ENCODE data around the gene PELI1.
"Not testable (repeated sequence)": the region's sequence is repeated elsewhere in the genome, so short reads cannot be mapped to it uniquely, and the experiment has no call there.

PELI1 gene

DNA sequence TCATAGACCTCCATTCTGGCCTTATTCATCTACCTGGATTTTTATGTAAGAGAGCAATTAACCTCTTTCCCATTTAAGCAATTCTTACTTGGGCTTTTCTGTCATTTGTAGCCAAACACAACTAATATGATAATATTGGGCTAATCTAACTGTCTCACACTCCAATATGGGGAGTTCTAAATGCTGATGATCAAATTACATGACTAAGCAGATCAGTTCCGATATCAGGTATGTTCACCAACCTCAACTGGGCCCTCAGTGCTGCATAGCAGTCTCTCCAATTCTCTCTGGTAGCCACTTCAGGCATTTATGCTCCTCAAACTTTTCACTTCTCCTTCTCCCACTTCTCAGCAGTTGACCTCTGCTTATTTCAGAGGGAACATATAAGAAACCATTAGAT is 64.0 kb downstream of the PELI1 start:
- DNase-seq: no peak

DNA sequence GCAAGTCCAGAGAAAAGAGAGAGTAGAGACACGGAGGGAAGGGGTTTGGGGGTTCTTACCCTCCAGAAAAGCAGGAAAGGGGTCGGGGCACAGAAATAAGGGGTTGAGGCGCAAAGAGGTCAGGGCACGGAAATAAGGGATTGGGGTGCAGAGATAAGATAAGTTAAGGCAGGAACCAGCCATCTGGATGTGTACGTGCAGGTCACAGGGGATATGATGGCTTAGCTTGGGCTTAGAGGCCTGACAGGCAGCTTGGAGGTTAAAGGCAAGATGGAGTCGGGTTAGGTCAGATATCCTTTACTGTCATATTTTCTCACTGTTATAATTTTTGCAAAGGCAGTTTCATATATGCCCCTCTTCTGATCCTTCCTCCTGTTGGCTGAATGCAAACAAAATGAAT is 64.5 kb downstream of the PELI1 start:
- DNase-seq: not testable (repeated sequence)

DNA sequence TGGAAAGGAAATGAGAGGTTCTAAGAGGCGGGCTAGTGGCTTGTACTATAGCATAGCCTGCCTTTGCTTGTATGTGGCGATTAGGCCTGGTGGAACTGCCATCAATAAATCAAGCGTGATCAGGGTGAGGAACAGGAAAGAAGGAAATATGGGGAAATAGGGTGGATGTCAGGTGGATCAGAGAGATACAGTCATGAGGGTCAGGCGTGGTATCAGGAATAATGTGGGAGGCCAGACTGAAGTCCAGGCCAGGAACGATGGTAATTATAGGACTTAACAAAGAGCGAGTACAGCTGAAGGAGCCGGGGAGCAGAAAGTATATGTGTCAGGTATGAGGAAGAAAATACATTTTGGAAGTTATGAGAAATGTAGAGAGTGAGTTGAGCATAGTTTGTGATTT is 67.4 kb downstream of the PELI1 start:
- not testable (repeated sequence) for DNase-seq

DNA sequence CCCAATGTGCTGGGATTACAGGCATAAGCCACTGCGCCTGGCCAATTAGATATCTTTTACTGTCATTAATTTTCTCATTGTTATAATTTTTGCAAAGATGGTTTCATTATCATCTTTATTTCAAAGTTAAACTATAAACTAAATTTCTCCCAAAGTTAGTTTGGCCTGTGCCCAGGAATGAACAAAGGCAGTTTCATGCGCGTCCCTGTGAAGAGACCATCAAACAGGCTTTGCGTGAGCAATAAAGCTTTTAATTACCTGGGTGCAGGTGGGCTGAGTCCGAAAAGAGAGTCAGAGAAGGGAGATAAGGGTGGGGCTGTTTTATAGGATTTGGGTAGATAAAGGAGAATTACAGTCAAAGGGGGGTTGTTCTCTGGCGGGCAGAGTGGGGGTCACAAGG is 69.6 kb downstream of the PELI1 start:
- not testable (repeated sequence) for DNase-seq

DNA sequence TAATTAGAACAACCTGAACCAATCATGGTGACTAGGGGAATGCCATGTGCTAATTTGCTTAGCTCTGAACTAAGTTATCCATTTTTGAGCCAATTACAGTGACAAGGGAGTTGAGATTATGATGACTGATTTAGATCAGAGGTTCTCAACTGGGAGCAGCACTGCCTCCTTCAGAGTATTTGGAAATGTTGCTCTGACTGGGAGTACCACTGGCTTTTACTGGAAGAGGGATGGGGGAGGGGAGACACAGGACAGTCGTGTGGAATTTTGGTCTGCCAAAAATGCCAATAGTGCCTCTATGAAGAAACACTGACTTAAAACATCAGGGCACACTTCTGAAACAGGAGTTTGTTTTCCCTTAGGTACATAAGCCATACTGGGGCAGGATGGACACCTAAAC is 76.9 kb downstream of the PELI1 start:
- no peak for DNase-seq

DNA sequence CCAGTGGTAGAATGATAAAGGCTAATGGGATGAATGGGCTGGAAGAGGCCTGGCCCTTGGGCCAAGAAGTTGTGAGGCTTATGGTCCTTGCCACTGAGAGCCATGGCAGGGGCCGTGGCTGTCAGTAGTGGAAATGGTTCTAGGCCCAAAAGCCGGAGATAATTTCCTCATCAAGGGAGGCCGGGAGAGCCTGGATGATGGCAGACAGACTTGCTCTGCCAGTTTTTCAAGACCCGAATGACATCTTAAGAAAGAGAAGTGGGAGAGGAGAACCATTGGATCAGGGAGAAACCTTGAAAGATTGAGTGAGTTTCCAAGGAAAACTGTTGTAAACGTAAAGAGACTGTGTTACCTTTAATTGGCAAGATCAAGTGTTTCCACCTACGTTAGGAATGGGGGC is 78.7 kb downstream of the PELI1 start:
- no peak for DNase-seq

DNA sequence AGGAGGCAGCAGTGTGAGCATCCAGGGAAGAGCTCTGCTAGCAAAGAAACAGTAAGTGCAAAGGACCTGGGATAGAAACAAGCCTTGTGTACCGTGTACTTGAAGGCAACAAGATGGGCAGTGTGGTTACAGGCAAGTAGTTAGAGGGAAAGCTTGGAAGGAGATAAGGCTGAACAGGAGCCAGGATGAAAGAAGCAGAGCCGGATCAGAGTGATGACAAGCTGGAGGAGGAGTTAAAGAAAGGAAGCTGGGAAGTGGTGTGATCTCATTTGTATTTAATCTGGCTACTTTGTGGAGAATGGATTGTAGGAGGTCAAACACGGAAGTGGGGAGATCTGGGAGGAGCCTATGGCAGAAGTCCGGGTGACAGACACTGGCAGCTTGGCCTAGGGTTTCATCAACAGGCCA is 80.3 kb downstream of the PELI1 start:
- no peak for DNase-seq

DNA sequence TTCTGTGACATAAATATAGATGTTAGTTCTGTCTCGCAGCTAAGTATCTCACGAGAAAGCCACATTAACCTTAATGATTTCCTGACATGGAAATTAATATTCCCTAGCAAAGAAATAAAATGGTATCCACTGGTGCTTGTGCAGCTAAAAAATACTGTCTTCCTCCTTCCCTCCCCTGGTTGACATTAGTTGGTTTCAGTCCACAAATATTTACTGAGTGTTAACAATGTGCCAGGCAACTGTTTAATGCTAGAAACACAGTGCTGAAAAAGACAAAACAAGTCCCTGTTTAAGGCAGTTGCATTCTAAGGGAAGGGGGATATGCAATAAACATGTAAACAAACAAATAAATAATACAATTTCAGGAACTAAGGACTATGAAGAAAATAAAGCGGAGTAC is 80.8 kb downstream of the PELI1 start:
- no peak for DNase-seq

DNA sequence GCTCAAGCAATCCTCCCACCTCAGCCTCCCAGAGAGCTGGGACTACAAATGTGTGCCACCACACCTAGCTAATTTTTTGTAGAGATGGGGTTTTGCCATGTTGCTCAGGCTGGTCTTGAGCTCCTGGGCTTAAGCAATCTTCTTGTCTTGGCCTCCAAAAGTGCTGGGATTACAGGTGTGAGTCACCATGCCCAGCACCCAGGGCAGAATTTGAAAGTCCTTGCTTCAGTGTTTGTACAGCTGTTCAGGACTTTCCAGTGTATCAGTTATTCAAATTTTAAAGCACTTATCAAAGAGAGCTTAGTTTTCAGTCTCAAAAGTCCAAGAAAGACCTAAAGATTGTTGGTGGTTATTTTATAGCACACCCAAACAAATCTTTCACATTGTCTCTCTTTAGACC is 81.4 kb downstream of the PELI1 start:
- no peak for DNase-seq

DNA sequence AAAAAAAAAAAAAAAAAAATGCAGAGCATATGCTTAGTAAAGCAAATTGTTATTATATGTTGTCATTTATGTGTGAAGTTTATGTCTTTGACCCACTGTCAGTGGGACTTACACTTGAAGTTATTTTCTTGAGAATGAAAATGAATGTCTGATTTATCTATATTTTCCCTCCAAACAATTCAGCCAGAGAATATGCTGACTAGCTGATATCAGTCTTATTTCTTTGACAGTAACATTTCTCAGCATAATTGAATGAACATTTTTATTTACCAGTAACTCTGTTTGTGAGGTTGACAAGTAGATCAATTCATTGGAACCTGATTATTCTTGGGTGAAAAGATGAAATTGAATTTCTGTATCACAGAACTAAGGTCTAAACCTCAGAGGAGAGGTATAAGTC is 85.0 kb downstream of the PELI1 start:
- DNase-seq: no peak

DNA sequence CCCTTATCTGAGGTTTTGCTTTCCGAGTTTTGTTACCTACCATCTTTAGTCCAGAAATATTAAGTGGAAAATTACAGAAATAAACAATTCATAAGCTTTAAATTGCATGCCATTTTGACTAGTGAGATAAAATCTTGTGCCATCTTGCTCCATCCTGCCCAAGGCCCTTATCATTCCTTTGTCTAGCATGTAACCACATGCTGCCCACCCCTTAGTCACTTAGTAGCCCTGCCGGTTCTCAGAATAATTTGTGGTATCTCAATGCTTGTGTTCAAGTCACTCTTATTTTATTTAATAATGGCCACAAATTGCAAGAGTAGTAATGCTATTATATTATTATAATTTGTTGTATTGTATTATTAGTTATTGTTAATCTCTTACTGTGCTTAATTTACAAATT is 88.2 kb downstream of the PELI1 start:
- no peak for DNase-seq

DNA sequence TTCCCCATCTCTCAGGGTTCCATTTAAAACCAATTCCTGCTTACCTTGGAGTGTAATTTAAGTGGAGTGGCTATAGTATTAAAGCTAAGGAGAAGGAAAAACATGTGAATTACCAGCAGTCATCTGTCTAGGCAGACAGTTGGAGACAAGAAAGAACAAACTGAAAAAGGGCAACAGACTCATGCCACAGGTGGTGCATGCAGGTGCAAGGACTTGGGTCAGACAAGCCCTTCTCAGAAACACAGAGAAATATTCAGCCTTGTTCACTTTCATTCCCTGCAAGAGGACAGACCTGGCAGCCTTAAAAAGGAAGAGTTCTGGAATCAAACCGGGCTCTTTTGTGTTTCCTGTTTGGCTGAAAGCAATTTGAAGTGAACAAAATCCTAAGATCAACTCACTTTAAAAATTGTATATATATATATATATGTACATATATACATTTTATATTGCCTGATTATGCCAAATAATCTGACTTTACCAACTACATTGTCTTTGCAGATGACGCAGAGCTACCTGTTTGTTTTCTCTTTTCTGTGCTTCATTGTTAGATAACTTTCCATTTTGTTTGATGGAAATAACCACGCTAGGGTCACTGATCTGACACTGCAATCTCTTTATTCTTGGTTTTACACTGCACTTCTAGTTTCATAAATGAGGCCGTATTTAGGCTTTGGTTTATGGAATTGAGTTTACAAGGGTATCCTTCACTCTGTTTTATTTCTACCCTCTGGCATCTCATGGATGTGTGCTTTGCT is 89.9 kb downstream of the PELI1 start:
- peak in 1 of 2 experiments; percentile 90 for DNase-seq

DNA sequence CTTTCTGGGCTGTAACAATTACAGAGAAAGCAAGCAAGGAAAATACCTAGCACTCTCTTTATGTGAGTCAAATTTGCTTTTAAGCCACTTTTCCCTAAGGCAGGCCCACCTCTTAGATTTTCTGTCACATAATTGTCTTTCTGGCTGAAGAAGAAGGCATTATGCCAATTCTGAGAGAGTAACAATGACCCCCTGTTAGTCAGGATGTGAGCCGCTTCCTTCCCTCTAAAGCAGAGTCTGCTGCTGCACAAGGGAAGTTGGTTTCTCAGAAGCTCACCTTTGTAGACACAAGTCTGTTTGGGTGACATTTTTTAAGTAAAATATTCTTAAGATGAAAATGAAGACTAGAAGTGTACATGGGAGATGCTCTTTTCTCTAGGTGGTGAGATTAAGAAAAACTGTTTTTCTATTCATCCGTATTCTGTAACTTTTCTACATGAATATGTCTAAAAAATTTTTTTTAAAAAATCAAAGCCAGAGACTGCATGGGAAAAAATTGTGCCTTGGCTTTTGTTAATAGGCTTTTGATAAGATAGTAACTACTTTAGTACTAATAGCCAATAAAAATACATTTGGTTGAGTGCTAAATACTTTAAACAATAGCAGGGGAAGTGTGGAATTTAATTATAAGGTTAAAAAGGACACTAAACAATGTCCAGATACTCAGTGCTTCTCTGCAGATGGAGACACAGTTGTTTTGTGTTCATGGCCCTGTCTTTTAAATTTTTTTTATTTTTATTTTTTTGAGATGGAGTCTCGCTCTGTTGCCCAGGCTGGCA is 91.6 kb downstream of the PELI1 start:
- no peak for DNase-seq

DNA sequence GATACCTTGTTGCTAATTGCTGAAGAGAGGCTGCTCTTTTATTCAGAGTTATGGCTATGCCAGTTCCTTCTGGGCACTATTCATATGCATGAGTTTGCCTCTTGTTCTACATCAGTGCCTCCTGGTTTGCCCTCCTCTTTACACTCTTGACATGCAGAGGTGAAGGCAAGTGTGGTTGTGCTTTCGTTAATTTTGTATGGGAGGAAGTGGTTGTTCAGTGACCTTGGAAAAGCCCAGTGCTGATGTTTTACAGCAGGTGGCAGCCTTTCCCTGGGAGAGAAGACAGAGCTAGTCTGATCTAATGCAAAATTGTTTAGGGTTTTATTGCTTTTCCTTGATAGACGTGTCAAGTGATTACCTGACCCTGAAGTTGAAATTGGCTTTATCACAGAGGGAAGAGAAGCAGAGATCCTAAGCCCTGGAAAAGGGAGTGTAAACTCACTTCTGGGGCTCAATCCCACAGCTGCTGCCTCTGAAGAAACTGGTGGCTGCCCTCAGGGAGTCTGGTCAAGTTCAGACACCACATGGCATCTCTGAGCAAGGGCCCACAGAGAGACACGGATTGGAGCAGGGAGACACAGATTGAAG is 94.5 kb downstream of the PELI1 start:
- peak; percentile 74 for DNase-seq

DNA sequence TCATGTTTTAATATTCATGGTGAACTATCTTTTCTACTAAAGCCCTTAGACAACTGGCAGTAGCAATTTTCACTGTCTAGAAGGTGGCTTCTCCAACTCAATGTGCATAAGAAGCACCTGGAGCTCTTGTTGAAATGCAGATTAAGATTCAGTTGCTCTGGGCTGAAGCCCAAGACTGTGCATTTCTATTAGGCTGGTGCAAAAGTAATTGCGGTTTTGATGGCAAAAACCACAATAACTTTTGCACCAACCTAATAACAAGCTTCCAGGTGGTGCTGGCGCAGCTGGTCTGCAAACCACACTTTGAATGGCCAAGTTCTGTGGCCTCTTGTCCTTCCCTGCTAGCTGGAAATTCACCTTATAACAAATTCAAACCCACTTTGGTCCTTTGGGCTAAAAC is 98.3 kb downstream of the PELI1 start:
- DNase-seq: no peak

Measured in NCI-H187 (cell line).